Smooth muscle cell (in vitro differentiated cells): ENCODE data around the gene ABCC2. TPM values are rescaled to one million over a fixed set of nuclear protein-coding genes. Genes with fewer than 3 reads are reported as not detected.

ENCODE experiments used
- DNase-seq: peaks from one replicate; lab custom pipeline; 2025; ENCODE audit not compliant: unreplicated experiment; lab: John Stamatoyannopoulos, UW
- H2AFZ ChIP-seq: fragments of 200-600 bp; sonication (generic); 2 replicates; pipeline ENCODE4 v1.6.0; 2016; ENCODE audit warnings: antibody characterized with exemption, low read depth, mild to moderate bottlenecking
- H3F3A ChIP-seq: fragments of 200-600 bp; sonication (generic); 2 replicates; pipeline ENCODE4 v1.6.0; 2017; ENCODE audit warnings: antibody characterized with exemption, low read depth
- H3K27ac ChIP-seq: fragments of 200-600 bp; sonication (generic); 2 replicates; pipeline ENCODE4 v1.5.1; 2016; ENCODE audit warnings: low read depth, mild to moderate bottlenecking
- H3K27me3 ChIP-seq: fragments of 200-600 bp; sonication (generic); 2 replicates; pipeline ENCODE4 v1.6.1; 2016; ENCODE audit warnings: low read depth, mild to moderate bottlenecking
- H3K36me3 ChIP-seq: fragments of 200-600 bp; sonication (generic); 2 replicates; pipeline ENCODE4 v1.5.1; 2016; ENCODE audit warnings: low read depth
- H3K4me1 ChIP-seq: fragments of 200-600 bp; sonication (generic); 2 replicates; pipeline ENCODE4 v1.5.1; 2016; ENCODE audit warnings: low read depth
- H3K4me2 ChIP-seq: fragments of 200-600 bp; sonication (generic); 2 replicates; pipeline ENCODE4 v1.6.0; 2016; ENCODE audit warnings: mild to moderate bottlenecking
- H3K4me3 ChIP-seq: fragments of 200-600 bp; sonication (generic); 2 replicates; pipeline ENCODE4 v1.5.1; 2016; ENCODE audit warnings: mild to moderate bottlenecking
- H3K79me2 ChIP-seq: fragments of 200-600 bp; sonication (generic); 2 replicates; pipeline ENCODE4 v1.6.0; 2016; ENCODE audit warnings: low read depth, mild to moderate bottlenecking
- H3K9ac ChIP-seq: fragments of 200-600 bp; sonication (generic); 2 replicates; pipeline ENCODE4 v1.6.0; 2016; ENCODE audit warnings: low read depth
- H3K9me3 ChIP-seq: fragments of 200-600 bp; sonication (generic); replicated peaks from 2 replicates; pipeline ENCODE4 v1.5.1; 2016; ENCODE audit warnings: low read depth
- H4K20me1 ChIP-seq: fragments of 200-600 bp; sonication (generic); 2 replicates; pipeline ENCODE4 v1.6.0; 2016; ENCODE audit warnings: low read depth
- WGBS: methylation state at CpG from one replicate; pipeline ENCODE4 v1.1.7; 2016; ENCODE audit warnings: low lambda C conversion rate; 5-methylcytosine and 5-hydroxymethylcytosine counted together
- polyA plus RNA-seq: library from polyadenylated mRNA; unstranded; fragments of >200 nt; fragmentation: Nextera tagmentation; extraction: Ambion mirVana; gene quantifications from 2 replicates; pipeline ENCODE4 v1.2.1, GENCODE V29; 2016
- total RNA-seq: library from RNA; depleted of rRNA; stranded (reverse); fragments of >200 nt; gene quantifications from 2 replicates; pipeline ENCODE4 v1.2.3, GENCODE V29; 2014
- TF ChIP-seq, protein P1 (sequence below): fragments of 200-600 bp; sonication (generic); IDR thresholded peaks from 2 replicates; pipeline ENCODE4 v1.5.1; 2017; ENCODE audit warnings: borderline replicate concordance, mild to moderate bottlenecking, antibody characterized with exemption; ENCODE audit not compliant: insufficient read depth, poor library complexity, severe bottlenecking

ABCC2 gene
- total and polyA plus RNA-seq, 2 experiments from 2014 or later, result 0.36 to 3.0 TPM

DNA sequence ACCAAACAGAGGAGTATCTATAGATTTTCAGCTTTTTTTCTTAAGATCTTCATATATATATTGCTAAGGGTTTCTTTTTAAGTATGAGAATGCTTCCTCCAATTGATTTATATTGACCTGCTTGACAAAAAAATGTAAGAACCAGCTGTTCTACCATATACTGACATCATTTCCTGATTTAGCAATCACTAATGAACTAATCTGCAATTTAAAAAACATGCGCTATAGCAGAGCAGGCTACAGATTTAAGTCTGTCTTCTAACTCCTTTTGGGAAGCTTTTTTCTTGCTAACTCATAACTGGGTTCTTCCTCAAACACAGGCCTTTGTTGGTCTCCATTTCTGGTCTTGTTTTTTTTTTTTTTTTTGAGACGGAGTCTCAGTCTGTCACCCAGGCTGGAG, 33.2 kb downstream of the ABCC2 start:
- no peak overlapping the region for H3K4me3 ChIP-seq
- no peaks in the 10 kb centered on the region for H3K27me3 ChIP-seq
- H3K4me2 ChIP-seq, result no peak overlapping the region
- H3K36me3 ChIP-seq, result no peaks in the 10 kb centered on the region
- TF ChIP-seq, protein P1, sequence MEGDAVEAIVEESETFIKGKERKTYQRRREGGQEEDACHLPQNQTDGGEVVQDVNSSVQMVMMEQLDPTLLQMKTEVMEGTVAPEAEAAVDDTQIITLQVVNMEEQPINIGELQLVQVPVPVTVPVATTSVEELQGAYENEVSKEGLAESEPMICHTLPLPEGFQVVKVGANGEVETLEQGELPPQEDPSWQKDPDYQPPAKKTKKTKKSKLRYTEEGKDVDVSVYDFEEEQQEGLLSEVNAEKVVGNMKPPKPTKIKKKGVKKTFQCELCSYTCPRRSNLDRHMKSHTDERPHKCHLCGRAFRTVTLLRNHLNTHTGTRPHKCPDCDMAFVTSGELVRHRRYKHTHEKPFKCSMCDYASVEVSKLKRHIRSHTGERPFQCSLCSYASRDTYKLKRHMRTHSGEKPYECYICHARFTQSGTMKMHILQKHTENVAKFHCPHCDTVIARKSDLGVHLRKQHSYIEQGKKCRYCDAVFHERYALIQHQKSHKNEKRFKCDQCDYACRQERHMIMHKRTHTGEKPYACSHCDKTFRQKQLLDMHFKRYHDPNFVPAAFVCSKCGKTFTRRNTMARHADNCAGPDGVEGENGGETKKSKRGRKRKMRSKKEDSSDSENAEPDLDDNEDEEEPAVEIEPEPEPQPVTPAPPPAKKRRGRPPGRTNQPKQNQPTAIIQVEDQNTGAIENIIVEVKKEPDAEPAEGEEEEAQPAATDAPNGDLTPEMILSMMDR, result no peak
- H3K79me2 ChIP-seq, result no peaks in the 10 kb centered on the region
- DNase-seq, result no peak
- H2AFZ ChIP-seq, result no peak overlapping the region
- H3K27ac ChIP-seq, result no peak overlapping the region
- H3K9ac ChIP-seq, result no peak overlapping the region
- H4K20me1 ChIP-seq, result no peaks in the 10 kb centered on the region
- whole genome bisulfite sequencing, result 89% methylated on average over 2 of the region's 2 CpGs
- no peaks in the 10 kb centered on the region for H3K4me1 ChIP-seq
- H3F3A ChIP-seq, result no peaks in the 10 kb centered on the region
- H3K9me3 ChIP-seq, result no peaks in the 10 kb centered on the region

DNA sequence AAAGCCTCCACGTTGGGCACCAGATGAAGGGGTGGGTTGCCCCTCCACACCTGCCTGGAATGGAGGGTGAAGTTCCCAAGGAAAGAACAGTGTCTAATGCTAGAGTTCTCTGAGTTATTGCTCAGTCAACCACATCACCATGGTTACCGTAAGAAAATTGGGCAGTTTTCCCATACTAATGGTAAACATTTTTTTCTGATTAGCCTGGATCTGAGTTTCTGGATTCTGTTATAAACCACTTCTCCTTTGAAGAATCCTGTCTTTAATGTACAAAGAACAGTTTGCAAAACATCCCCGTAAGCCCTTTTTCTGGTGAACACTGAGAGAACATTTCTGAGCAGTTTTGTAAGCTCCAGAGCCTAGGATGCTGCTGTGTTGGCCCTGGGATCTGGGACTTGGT, 45.5 kb downstream of the ABCC2 start:
- Histone ChIP-seq H3K79me2 (no peaks in the 10 kb centered on the region), H3K9me3 (no peaks in the 10 kb centered on the region), H3K4me3 (no peak overlapping the region), H3K4me2 (no peak overlapping the region), H3K9ac (no peak overlapping the region), H3K27me3 (no peaks in the 10 kb centered on the region), H3K4me1 (no peaks in the 10 kb centered on the region), H2AFZ (no peak overlapping the region), H3F3A (no peaks in the 10 kb centered on the region), H4K20me1 (no peaks in the 10 kb centered on the region), H3K27ac (no peak overlapping the region), H3K36me3 (no peaks in the 10 kb centered on the region)
- DNase-seq, result no peak
- TF ChIP-seq, protein P1, result no peak
- WGBS, result 86% methylated on average over 3 of the region's 3 CpGs

DNA sequence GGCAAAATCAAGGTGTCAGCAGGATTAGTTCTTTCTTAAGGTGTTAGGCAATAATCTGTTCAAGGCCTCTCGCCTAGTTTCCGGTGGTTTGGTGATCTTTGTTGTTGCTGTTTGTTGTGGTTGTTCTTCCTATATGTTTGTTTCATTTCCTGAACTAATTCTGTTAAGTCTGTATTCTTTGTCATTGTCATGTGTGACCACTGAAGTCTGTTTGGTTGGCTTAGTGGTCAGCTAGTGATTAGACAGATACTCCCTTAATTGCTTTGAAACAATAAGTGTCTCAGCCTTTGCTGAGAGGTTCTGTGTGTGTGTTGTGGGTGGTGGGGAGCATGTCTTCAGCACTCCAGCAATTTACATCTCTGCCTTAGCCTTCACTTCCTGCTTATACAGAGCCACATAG, 46.0 kb downstream of the ABCC2 start:
- Histone ChIP-seq H3K27ac (no peak overlapping the region), H2AFZ (no peak overlapping the region), H3K27me3 (no peaks in the 10 kb centered on the region), H4K20me1 (no peaks in the 10 kb centered on the region), H3K9me3 (no peaks in the 10 kb centered on the region), H3K4me3 (no peak overlapping the region), H3K79me2 (no peaks in the 10 kb centered on the region), H3K4me2 (no peak overlapping the region), H3K9ac (no peak overlapping the region), H3K36me3 (no peaks in the 10 kb centered on the region), H3F3A (no peaks in the 10 kb centered on the region), H3K4me1 (no peaks in the 10 kb centered on the region)
- TF ChIP-seq, protein P1, result no peak
- 93% methylated on average over 2 of the region's 2 CpGs for WGBS
- no peak for DNase-seq

DNA sequence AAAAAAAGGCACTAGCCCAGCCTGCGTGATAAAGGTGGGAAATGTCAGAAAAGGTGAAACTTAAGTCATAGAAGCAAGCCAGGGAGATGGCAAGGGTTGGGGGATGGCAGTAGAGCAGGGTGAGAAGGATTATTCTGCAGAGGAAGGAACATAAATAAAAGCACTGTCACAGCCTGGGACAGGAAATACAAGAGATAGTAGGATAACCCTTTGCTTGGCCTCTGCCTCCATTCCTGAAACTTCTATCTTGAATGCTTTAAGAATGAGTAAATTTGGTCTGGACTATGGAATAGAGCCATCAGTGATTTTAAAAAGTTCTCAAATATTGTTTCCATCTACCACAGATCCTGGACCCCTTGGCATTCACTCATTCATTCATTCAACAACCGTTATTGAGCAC, 50.0 kb downstream of the ABCC2 start:
- Histone ChIP-seq H4K20me1 (no peaks in the 10 kb centered on the region), H3K27ac (no peak overlapping the region), H3K79me2 (no peaks in the 10 kb centered on the region), H3F3A (no peaks in the 10 kb centered on the region), H3K9me3 (no peaks in the 10 kb centered on the region), H3K4me3 (no peak overlapping the region), H2AFZ (no peak overlapping the region), H3K36me3 (no peaks in the 10 kb centered on the region), H3K4me2 (no peak overlapping the region), H3K4me1 (no peaks in the 10 kb centered on the region), H3K27me3 (no peaks in the 10 kb centered on the region), H3K9ac (no peak overlapping the region)
- TF ChIP-seq, protein P1, result no peak
- 80% methylated on average over 2 of the region's 2 CpGs for WGBS
- no peak for DNase-seq
